SH-SY5Y (cell line): ENCODE measurements around the gene ELMOD3.

ENCODE experiments used
- GATA2 ChIP-seq: IDR thresholded peaks from 2 replicates; pipeline ENCODE4 v1.6.1; 2011; ENCODE audit warnings: mild to moderate bottlenecking, low read depth, low read length
- GATA3 ChIP-seq: IDR thresholded peaks from 2 replicates; pipeline ENCODE4 v1.6.1; 2011; ENCODE audit warnings: low read depth, mild to moderate bottlenecking, low read length, moderate library complexity

ELMOD3 gene

DNA sequence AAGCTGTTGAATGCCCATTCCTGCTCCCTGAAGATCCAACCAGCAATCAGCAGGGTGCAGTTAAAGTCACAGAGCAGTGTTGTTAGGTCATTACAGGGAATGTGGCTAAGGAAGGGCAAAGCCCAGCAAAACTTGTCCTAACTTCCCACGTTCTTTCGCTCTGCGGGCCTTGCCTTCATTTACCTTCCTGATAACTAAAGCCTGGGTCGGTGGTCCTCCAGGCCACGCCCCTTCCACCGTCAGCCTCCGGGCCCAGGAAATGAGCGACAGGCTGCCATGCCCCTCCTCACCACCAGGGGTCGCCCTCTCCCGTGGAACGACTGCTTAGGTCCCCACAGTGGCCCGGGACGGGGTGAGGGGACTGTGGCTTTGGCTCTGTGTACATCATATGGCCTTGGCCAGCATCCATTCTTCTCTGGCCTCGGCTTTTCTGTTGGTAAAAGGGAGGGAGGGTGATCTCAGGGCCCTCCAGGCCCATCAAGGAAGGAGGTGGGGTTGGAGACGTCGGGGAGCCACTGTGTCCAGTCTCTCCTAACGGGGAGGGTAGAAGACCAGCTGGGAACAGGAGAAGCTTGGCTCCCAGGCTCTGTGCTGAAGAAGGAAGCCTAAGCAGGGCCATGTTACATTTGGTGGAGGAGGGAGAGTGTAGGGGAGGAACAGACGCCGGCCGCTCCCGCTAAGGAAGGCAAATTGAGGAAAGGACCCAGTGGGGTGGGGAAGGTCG lies 66.1 kb downstream of the ELMOD3 start:
- TF ChIP-seq GATA2: no peak
- no peak for TF ChIP-seq GATA3

DNA sequence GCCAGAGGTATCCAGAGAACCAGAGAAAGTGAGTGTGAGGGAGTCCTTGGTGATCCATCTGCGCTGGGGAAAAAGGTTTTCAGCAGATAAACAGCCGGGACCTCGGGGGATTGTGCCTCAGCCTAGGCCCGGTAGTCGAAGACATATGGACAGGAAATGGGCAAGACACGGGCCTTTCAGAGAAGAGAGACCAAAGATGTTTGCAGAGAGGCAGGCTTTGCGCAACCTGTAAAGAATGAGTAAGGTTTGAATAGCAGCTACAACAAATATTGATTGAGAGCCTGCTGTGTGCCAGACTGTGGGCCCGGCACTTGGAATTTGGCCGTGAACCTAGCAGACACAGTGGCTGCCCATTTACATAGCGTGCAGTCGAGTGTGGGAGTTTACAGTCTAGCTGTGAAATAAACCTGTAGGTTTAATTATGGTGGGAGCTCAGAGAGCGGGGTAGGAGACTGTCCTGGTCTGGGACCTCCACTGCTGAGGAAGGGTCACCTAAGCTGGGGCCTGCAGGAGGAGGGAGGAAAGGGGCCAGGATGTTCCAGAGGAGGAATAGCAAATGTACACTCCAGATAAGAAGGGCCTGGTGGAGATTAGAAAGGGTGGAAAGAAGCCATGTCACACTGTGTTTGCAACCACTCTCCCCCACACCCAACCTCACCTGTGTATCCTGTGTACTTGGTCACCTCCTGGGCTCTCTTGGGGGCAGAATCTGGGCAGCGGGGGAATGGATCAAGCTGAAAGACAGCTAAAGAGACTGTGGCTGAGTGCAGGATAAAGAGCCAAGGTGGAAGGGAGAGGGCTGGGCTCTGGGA lies 66.9 kb downstream of the ELMOD3 start:
- TF ChIP-seq GATA2 (no peak), GATA3 (no peak)

DNA sequence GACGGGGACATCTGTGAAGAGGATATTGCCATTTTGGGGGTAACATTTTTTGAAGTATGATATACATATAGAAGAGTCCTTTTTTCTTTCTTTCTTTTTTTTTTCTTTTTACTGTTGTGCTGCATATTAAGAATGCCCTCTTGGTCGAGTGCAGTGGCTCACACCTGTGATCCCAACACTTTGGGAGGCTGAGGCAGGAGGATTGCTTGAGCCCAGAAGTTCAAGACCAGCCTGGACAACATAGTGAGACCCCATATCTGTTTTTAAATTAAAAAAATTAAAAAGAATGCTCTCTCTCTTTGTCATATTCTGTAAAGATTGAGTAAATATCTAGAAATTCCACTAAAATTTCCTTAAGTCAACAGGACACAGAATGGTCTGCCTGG lies 67.5 kb downstream of the ELMOD3 start:
- TF ChIP-seq GATA3: no peak
- TF ChIP-seq GATA2: no peak

DNA sequence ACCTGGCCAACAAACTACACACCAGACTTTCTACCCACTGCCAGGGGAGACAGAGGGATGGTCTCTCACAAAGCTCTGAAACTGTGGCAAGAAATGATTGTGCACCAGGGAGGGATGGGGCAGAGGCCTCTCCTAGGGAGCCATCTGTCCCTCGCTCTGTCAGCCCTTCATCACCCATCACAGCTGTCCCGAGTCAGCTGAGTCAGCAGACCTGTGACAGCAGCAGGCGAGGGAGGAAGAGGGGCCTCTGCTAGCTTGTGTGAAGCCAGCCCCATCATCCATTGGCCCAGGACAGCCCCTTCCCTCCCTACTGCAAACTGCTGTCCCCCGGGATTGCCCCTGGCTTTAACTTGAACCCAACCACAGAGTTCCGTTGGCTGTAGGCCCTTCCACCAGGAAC lies 69.0 kb downstream of the ELMOD3 start:
- TF ChIP-seq GATA2 (no peak), GATA3 (no peak)

DNA sequence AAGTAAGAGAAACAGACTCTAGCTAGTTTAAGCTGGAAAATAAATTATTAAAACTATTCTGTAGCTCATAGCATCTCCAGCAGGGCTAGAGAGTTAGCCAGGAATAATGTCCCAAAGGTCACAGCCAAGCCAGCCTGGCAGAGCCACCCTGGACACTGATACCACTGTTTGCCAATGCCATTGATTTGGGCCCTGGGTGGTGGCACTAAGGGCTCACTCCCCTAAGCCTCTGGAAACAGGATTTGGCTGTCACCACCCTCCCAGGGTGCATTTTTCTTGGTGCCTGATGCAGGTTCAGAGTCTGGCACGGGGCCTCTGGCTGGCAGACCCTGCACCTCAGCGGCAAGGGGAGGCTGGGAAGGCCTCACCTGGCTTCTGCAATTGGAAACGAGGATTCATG lies 71.0 kb downstream of the ELMOD3 start:
- TF ChIP-seq GATA2 (no peak), GATA3 (no peak)

DNA sequence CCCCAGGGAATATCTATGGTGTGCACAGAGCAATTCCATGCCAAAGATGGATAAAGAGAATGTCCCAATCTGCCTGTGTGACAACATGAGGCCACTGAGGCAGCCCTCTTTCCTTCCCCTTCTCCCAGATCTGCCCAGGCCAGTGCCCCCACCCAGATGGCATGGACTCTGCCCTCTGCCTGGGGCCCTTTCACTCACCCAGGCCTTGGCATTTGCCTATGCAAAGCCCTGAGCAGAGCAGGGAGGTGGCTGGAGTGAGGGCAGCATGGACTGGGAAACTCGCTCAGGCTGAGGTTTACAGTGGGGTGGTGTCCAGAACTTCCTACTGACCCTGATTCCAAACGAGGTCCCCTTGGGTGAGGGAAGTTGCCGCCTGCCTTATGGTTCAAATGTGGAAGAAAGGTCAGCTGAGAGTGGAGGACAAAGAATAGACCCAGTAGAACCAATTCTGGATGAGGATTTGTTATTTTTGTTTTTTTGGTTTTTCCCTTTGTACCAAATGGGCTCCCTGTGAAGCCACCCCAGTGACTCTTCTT lies 72.8 kb downstream of the ELMOD3 start:
- TF ChIP-seq GATA3 (no peak), GATA2 (no peak)

DNA sequence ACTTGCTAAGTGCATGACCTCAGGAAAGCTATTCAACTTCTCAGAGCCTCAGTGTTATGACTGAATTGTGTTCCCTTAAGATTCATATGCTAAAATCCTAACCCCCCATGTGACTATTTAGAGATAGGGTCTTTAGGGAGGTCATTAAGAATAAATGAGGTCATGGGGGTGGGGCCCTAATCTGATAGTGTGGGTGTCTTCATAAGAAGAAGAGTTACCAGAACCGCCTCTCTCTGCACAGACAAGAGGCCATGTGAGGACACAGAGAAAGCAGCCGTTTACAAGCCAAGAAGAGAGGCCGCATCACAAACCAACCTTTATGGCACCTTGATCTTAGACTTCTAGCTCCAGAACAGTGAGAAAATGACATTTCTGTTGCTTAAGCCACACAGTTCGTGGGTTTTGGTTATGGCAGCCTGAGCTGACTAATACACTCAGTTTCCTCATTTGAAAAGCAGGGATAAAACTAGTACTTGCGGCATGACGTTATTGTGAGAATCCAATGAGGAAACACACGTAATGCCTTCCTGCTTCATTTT lies 73.8 kb downstream of the ELMOD3 start:
- no peak for TF ChIP-seq GATA3
- no peak for TF ChIP-seq GATA2

DNA sequence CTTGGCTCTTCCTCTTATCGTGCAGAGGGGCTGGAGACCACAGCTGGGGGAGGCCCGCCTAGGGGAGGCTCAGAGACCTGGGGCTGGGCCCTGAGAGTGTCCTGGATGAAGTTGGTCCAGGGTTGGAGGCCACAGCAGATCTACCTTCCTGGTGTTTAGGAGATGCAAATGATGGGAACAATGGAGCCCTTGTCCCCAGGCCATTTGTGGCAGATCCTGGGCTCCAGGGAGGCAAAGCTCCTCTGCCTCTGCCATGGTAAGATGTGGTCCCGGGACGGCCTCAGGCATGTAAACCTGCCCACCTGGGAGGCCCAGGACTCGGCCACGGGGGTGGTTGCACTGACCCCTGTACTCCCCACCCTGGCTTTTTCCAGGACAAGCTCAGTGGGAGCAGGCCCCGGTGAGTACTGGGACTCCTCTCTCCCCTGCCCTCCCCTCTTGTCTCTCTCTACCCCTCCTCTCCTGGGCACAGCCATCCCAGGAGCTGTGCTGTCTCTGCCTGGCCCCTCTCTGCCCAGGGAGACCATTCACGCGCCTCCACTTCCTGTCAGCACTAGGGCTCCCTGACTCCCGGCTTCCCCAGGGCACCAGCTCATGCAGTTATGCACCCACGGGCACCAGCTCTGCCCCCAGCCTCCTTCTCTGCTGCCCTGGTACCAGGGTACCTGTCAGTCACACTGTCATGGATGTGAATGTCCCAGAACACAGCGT lies 74.8 kb downstream of the ELMOD3 start:
- TF ChIP-seq GATA2 (no peak), GATA3 (no peak)

DNA sequence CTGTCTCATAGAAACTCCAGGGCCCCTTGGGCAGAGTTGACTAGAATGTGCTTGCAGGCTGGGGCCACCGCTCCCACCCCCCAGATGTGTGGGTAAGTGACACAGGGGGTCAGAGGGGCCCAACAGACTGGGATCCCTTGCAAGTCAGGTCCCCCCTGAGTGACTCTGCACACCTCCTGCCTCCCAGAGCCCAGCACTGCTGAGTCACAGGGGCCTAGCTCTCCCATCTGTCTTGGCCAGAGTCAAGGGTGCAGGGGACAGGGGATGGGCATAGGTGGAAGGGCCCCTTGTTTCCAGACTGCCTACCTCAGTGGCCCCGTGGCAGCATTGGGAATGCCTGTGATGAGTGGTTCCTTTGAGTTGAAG lies 75.3 kb downstream of the ELMOD3 start:
- no peak for TF ChIP-seq GATA3
- TF ChIP-seq GATA2: no peak

DNA sequence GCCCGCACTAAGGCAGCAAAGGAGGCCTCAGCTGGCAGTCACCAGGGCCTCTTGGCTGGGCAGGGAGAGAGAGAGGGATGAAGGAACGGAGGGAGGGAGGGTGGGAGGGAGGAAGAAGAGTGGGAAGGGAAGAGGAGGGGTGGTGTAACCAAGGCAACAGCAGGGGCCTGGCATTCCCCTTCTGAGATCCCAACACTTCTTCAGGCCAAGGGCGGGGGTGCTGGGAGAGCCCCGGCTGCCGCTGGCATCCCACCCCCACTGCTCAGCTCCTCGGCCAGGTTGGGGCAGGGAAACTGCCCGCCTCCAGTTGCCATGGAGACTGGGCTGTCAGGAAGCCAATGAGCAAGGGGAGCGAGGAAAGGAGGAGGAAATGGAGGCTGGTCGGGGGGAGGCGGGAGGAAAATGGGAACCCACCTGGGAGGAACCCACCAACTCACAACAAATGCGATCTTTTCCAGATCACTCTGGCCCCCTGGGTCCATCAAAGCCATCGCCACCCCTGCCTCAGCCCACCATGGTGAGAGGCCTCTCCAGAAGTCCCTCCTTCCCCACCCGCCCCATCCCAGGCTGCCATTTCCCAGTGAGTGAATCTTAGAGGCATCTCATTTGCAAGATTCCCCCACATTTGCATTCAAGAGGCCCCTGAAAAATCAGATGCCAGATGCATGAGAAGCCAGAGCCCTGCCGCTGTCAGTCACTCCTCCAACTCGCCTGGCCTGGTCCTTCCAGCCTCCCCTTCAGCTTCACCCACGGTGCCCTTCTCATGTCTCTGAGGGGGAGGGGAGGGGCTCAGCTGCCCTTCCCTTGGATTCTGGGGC lies 76.4 kb downstream of the ELMOD3 start:
- no peak for TF ChIP-seq GATA2
- no peak for TF ChIP-seq GATA3

DNA sequence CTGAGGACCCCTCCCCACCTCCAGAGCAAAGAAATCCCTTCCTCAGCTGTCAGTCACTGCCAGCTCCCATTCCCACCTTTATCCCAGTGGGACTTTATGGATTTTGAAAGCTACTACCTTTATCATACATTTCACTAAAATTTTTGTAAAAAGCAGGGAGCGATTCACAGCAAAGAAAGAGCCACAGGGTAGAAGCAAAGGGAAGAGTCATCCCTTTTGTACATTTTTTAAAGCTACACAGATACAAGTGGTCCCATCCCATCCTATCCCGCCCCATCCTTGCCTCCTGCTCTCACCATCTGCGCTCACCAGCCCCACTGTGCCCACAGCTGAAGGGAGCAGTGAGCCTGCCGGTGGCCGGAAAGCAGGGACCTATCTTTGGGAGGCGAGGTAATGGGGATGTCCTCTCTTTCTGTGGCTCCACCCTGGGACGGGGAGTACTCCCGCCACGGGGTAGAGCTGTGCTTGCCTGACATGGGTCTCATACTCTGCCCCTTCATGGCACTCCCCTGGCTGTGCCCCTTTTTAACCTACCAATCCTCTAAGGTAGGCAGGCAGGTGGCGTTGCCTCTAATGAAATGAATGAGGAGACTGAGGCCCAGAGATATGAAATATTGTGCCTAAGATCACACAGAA lies 77.1 kb downstream of the ELMOD3 start:
- TF ChIP-seq GATA3: no peak
- no peak for TF ChIP-seq GATA2

DNA sequence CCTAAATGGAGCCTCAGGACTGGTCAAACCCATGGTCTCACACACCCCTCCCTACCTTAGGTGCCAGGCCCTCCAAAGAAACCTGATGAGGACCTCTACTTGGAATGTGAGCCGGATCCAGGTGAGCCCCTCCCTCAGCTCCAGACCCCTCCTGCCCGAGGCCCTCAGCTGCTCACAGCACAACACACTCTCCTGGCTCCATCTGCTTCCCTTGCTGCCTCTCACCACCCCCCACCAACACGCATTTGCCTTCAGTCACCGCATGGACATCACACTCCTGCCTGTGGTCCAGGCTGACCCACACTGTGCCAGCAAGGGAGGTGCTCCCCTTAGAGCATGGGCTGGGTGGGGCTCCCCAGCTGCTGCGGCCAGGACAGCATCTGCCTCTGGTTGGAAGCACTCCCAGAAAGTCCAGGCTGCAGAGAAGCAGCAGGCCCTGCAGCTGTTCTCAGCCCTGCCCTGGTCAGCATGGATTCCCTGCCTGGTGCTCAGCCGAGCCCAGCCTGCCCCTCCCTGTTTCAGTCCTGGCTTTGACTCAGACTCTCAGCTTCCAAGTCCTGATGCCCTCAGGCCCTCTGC lies 79.0 kb downstream of the ELMOD3 start:
- TF ChIP-seq GATA3 (no peak), GATA2 (no peak)

DNA sequence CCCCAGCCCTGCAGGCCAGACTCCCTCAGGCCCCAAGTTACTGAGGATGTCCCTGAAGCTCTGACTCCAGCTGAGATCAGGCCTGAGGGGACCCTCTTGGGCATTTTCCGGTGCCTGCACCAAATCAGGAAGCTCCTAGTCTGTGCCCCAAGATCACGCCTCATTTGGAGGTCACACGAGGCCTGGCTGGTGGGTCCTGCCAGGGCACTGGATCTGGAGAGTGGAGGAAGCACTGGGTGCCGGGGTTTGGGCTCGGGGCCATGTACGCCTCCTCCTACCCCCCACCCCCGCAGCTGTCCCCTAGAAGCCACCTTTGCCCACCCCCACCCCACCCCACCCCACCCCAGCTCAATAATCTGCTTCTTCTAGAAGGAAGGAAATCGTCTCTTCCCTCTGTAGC lies 80.1 kb downstream of the ELMOD3 start:
- TF ChIP-seq GATA2 (no peak), GATA3 (no peak)
